Nephron (organoid): ENCODE measurements around the gene ME1.
"Not testable (repeated sequence)": the region's sequence is repeated elsewhere in the genome, so short reads cannot be mapped to it uniquely, and the experiment has no call there.

Source experiments
- H3K27ac Mint-ChIP-seq, 3 experiments: 2 replicates each; pipeline ENCODE4 v1.8.0; 2020; ENCODE audit warnings: mixed read lengths in 3 of 3, mild to moderate bottlenecking in 2 of 3, moderate library complexity in 1 of 3
- H3K27me3 Mint-ChIP-seq: 2 replicates; pipeline ENCODE4 v1.8.0; 2021; ENCODE audit warnings: low read depth, mild to moderate bottlenecking, moderate library complexity, mixed read lengths
- H3K36me3 Mint-ChIP-seq: 2 replicates; pipeline ENCODE4 v1.8.0; 2020; ENCODE audit warnings: low read depth, mixed read lengths
- H3K4me1 Mint-ChIP-seq: 2 replicates; pipeline ENCODE4 v1.8.0; 2020; ENCODE audit warnings: mixed read lengths
- H3K4me3 Mint-ChIP-seq, 3 experiments: 2 replicates each; pipeline ENCODE4 v1.8.0; 2020; ENCODE audit warnings: mild to moderate bottlenecking in 3 of 3, mixed read lengths in 3 of 3, moderate library complexity in 2 of 3
- H3K9me3 Mint-ChIP-seq: 2 replicates; pipeline ENCODE4 v1.8.0; 2020; ENCODE audit warnings: mixed read lengths
- CTCF ChIP-seq, 3 experiments: fragments of 200-600 bp; sonication (generic); IDR thresholded peaks; one replicate each; pipeline ENCODE4 v1.5.0; 2021; ENCODE audit warnings: antibody characterized with exemption in 3 of 3; ENCODE audit not compliant: unreplicated experiment in 3 of 3

Gene ME1

DNA sequence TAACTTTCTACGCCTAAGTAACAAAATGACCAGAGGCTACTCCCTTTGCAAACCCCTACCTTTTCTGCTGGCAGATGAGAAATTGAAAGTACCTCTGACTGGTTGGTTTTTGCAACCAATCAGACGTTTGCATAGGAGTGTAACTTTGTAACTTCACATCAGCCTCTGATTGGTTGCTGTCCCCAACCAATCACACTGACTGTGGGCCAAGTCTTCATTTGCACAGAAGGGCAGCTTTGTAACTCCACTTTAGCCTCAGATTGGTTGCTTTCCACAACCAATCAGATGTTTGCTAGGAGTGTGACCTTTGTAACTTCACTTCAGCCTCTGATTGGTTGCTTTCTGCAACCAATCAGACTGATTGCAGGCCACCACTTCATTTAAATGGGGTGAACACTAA, 89.1 kb downstream of the ME1 start:
- H3K9me3 Mint-ChIP-seq, result no peaks in the 10 kb centered on the region
- H3K27ac Mint-ChIP-seq, result no peak overlapping the region
- H3K27me3 Mint-ChIP-seq, result no peaks in the 10 kb centered on the region
- H3K4me3 Mint-ChIP-seq, result no peak overlapping the region
- H3K36me3 Mint-ChIP-seq, result no peaks in the 10 kb centered on the region
- TF ChIP-seq CTCF (IDR thresholded peaks at IDR 0.05; ENCODE audit: unreplicated experiment in 3 of 3), result no peak
- H3K4me1 Mint-ChIP-seq, result no peaks in the 10 kb centered on the region

DNA sequence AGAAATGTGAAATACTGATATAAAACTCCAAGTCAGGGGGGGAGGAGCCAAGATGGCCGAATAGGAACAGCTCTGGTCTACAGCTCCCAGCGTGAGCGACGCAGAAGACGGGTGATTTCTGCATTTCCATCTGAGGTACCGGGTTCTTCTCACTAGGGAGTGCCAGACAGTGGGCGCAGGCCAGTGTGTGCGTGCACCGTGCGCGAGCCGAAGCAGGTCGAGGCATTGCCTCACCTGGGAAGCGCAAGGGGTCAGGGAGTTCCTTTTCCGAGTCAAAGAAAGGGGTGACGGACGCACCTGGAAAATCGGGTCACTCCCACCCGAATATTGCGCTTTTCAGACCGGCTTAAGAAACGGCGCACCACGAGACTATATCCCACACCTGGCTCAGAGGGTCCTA, 96.9 kb downstream of the ME1 start:
- H3K27ac Mint-ChIP-seq, H3K4me1 Mint-ChIP-seq, H3K9me3 Mint-ChIP-seq, H3K36me3 Mint-ChIP-seq, H3K27me3 Mint-ChIP-seq: not testable (repeated sequence)
- H3K4me3 Mint-ChIP-seq, result peak overlapping the region in 1 of 3 experiments; percentile 11

DNA sequence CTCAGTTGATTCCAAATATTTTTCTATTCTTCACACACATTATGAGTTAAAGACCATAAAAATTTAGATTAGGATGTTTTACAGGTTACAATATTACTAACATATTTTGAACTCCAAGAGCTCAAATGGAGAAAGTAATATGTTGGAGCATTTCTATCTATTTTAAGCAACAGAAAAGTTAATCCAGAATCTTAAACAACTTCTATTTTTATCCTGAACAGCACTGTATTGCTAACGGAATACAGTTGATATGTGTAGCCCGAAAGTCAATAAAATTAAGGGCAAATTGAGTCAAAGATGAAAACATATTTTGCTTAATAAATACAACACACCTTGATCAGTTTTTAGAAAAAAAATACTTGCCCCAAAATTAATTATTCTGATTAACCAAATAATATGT, 97.4 kb downstream of the ME1 start:
- H3K9me3 Mint-ChIP-seq, result peaks cover 2% of the 10 kb centered on the region
- H3K4me1 Mint-ChIP-seq, result no peaks in the 10 kb centered on the region
- H3K27ac Mint-ChIP-seq, result no peak overlapping the region
- no peaks in the 10 kb centered on the region for H3K36me3 Mint-ChIP-seq
- no peak overlapping the region for H3K4me3 Mint-ChIP-seq
- no peak for TF ChIP-seq CTCF (IDR thresholded peaks at IDR 0.05; ENCODE audit: unreplicated experiment in 3 of 3)
- H3K27me3 Mint-ChIP-seq, result no peaks in the 10 kb centered on the region

- Mint-ChIP-seq H3K9me3 (peaks cover 8% of the 10 kb centered on the region), H3K4me3 (no peak overlapping the region), H3K4me1 (no peaks in the 10 kb centered on the region)
Measured at GRCh38 chr6:83314693-83315092, 116.2 kb downstream of the ME1 start.

GRCh38 chr6:83313882-83314281, 117.0 kb downstream of the ME1 start:
- no peak overlapping the region for H3K4me3 Mint-ChIP-seq
- no peak overlapping the region for H3K27ac Mint-ChIP-seq
- no peak for TF ChIP-seq CTCF (IDR thresholded peaks at IDR 0.05; ENCODE audit: unreplicated experiment in 3 of 3)
- H3K4me1 Mint-ChIP-seq, result no peaks in the 10 kb centered on the region
- H3K9me3 Mint-ChIP-seq, result peaks cover 8% of the 10 kb centered on the region
- no peaks in the 10 kb centered on the region for H3K27me3 Mint-ChIP-seq
- no peaks in the 10 kb centered on the region for H3K36me3 Mint-ChIP-seq

More at GRCh38 chr6:83314693-83315092, 116.2 kb downstream of the ME1 start:
- TF ChIP-seq CTCF (IDR thresholded peaks at IDR 0.05; ENCODE audit: unreplicated experiment in 3 of 3), result no peak
- no peak overlapping the region for H3K27ac Mint-ChIP-seq
- no peaks in the 10 kb centered on the region for H3K27me3 Mint-ChIP-seq
- H3K36me3 Mint-ChIP-seq, result no peaks in the 10 kb centered on the region

DNA sequence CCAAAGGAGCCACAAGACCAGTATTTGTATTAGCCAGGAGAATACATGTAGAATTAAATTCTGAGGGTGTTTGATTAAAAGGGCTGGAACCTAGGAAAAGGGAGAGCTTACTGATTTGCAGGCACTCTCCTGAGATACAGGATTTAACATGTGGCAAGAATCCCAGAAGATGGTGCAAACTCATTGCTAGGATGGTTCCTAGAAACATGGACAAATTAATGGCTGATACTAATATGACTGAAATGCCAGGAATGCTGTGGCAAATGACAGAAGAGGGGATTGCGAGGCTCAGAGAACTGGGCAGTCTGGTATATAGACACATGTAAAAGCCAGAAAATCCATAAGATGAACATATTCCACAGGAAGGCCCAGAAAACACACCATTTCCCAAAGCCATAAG, 119.6 kb downstream of the ME1 start:
- Mint-ChIP-seq H3K4me3 (no peak overlapping the region), H3K9me3 (peaks cover under 1% of the 10 kb centered on the region), H3K4me1 (no peaks in the 10 kb centered on the region), H3K36me3 (no peaks in the 10 kb centered on the region), H3K27ac (no peak overlapping the region), H3K27me3 (no peaks in the 10 kb centered on the region)
- no peak for TF ChIP-seq CTCF (IDR thresholded peaks at IDR 0.05; ENCODE audit: unreplicated experiment in 3 of 3)
